ENCODE results near the gene EGLN2.
"Not testable (repeated sequence)": the region's sequence is repeated elsewhere in the genome, so short reads cannot be mapped to it uniquely, and the experiment has no call there.

EGLN2 gene

DNA sequence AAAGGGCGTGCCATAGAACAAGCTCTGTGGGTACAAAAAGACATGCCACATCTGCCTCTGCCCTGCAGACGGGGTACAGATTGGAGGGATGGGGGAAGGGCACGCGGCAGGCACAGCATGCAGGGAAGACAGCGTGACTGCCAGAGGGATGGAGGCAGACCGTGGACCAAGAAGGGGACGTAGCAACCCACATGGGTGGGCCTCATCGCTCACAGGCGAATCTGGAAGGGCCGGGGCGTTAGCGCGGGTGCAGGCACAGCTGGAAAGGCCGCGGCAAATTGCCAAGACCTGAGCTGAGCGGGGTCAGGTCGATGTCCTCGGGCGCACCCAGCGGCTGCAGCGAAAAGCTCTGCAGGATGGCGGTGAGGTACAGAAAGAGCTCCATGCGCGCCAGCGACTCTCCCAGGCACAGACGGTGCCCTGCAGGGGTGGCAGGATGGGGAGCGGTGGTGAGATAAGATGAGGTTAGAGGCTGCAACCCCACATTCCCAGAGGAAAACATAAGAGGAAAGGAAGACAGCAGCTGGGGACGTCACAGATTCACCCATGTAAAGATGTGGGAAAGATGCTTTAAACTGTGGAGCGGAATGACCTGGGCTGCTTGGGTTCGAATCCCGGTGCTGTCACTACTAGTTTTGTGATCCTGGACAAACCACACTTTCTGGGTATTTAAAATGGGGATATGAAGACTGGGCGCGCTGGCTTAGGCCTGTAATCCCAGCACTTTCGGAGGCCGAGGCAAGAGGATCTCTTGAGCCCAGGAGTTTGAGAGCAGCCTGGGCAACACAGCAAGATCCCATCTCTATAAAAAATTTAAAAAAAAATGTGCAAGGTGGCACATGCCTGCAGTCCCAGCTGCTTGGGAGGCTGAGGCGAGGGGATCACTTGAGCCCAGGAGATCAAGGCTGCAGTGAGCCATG, 19.7 kb downstream of the EGLN2 start:
- FAIRE-seq; DNase-seq (ENCODE audit: insufficient read length, low spot score): not testable (repeated sequence)

DNA sequence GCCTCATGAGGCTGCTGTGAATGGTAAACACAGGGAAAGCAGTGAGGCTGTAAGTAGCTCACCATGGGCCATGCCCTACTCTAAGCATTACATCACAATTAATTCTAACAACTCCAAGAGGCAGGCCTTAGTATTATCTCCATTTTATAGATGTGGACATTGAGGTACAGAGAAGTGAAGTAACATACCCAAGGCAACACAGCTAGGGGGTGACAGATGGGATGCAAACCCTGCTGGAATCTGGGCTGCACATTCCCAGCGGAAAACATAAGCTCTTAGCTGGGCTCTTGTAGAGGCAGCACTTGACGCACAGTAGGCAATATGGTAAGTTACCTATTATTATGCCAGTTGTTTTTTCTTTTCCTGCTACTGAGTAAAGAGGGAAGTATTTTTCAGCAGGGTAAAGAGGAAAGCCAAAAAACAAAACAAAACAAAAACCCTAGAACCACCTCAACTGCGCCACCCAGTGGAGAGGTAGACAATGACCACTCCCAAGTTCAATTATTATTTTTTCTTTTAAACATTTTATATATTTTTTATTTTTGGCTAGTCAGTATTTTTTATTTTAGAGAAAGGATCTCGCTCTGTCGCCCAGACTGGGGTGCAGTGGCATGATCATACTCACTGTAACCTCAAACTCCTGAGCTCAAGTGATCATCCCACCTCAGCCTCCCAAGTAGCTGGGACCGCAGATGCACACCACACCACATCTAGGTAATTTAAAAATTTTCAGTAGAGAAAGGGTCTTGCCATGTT, 20.7 kb downstream of the EGLN2 start:
- not testable (repeated sequence) for DNase-seq (ENCODE audit: insufficient read length, low spot score); FAIRE-seq
- TF ChIP-seq, protein P1, sequence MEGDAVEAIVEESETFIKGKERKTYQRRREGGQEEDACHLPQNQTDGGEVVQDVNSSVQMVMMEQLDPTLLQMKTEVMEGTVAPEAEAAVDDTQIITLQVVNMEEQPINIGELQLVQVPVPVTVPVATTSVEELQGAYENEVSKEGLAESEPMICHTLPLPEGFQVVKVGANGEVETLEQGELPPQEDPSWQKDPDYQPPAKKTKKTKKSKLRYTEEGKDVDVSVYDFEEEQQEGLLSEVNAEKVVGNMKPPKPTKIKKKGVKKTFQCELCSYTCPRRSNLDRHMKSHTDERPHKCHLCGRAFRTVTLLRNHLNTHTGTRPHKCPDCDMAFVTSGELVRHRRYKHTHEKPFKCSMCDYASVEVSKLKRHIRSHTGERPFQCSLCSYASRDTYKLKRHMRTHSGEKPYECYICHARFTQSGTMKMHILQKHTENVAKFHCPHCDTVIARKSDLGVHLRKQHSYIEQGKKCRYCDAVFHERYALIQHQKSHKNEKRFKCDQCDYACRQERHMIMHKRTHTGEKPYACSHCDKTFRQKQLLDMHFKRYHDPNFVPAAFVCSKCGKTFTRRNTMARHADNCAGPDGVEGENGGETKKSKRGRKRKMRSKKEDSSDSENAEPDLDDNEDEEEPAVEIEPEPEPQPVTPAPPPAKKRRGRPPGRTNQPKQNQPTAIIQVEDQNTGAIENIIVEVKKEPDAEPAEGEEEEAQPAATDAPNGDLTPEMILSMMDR (IDR thresholded peaks at IDR 0.05; ENCODE audit: insufficient read depth, missing control alignments) = peak; percentile 65

More for the DNA sequence above, 19.7 kb downstream of the EGLN2 start:
- TF ChIP-seq, protein P1 (IDR thresholded peaks at IDR 0.05; ENCODE audit: insufficient read depth, missing control alignments) = peak; percentile 18

DNA sequence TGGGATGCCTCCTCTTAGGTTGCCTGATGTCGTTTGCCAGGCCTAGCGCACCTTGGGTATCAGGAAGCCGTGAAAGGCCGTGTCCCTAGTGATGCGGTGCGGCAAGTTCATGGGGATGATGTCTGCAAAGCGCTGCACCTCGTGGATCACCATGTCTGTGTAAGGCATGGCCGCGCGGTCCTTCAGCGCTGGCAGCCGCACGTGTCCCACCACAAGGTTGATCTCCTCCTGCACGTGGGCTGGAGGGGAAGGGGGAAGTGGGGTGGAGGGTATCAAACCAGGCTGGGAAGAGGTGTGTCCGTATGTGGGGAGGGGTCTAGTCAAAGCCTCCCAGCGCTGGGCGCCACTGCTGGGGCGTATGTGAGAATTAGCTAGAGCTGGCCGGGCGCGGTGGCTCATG, 23.2 kb downstream of the EGLN2 start:
- no peak for DNase-seq (ENCODE audit: insufficient read length, low spot score)
- no peak for FAIRE-seq
- TF ChIP-seq, protein P1 (IDR thresholded peaks at IDR 0.05; ENCODE audit: insufficient read depth, missing control alignments) = no peak

DNA sequence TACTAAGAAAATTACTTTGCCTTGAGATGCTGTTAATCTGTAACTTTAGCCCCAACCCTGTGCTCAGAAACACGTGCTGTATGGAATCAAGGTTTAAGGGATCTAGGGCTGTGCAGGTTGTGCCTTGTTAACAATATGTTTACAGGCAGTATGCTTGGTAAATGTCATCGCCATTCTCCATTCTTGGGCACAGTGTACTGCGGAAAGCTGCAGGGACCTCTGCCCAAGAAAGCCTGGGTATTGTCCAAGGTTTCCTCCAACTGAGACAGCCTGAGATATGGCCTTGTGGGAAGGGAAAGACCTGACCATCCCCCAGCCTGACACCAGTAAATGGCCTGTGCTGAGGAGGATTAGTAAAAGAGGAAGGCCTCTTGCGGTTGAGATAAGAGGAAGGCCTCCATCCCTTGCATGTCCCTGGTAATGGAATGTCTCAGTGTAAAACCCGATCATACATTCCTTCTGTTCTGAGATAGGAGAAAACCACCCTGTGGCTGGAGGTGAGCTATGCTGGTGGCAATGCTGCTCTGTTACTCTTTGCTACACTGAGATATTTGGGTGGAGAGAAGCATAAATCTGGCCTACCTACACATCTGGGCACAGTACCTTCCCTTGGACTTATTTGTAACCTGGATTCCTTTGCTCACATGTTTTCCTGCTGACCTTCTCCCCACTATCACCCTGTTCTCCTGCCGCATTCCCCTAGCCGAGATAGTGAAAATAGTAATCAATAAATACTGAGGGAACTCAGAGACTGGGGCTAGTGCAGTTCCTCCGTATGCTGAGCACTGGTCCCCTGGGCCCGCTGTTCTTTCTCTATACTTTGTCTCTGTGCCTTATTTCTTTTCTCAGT, 23.9 kb downstream of the EGLN2 start:
- not testable (repeated sequence) for DNase-seq (ENCODE audit: insufficient read length, low spot score); FAIRE-seq

DNA sequence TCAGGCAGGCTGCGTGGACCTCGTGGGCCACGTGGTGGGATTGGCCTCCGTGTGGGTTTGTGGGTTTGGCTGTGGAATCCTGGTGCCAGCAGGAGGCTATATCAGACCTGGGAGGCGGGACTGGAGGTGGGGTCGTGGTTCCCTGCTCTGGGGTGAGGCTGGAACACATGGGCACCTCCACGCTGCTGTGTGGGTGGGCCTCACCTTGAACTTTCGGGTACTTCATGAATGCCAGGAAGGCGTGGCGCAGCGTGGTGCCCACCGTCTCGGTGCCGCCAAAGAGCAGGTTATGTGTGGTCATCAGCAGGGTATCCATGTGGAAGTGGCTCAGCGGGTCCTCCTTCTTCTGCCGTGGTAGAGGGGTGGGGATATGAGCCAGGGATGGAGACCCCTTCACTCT, 25.9 kb downstream of the EGLN2 start:
- FAIRE-seq; DNase-seq (ENCODE audit: insufficient read length, low spot score): not testable (repeated sequence)

DNA sequence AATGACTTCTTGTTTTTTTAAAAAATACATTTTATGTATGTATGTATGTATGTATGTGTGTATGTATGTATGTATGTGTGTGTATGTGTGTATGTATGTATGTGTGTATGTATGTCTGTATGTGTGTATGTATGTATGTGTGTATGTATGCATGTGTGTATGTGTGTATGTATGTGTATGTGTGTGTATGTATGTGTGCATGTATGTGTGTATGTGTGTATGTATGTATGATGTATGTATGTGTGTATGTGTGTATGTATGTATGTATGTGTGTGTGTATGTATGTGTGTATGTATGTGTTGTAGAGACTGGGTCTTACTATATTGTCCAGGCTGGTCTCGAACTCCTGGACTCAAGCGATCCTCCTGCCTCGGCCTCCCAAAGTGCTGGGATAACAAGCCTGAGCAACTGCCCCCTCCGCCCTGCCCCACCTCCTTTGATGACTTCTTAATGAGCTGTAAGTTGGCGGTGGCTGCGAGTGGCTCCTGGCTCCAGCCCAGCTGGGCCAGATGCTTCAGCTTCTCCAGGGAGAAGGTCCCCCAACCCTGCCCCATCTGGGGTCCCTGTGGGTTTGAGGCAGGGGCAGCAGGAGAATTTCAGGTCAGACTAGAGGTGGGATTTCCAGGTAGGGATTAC, 26.6 kb downstream of the EGLN2 start:
- FAIRE-seq; DNase-seq (ENCODE audit: insufficient read length, low spot score): not testable (repeated sequence)

DNA sequence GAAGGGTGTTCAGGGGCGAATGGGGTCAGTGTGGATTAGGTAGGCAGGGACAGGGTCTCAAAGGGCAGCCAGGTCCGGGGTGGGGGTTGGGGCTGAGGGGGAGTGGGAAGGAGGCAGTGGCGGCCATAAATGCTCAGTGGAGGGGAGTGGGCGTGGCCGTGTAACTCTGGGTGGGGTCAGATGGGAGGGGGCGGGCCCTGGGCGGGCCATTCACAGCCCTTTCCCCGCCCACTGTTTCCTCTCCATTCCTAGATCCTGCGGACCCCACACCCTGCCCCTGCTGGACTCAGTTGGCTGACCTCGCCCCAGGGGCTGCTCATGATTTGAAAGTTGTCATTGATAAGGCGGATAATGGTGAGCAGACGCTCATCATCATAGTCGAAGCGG, 27.3 kb downstream of the EGLN2 start:
- not testable (repeated sequence) for FAIRE-seq; DNase-seq (ENCODE audit: insufficient read length, low spot score)

DNA sequence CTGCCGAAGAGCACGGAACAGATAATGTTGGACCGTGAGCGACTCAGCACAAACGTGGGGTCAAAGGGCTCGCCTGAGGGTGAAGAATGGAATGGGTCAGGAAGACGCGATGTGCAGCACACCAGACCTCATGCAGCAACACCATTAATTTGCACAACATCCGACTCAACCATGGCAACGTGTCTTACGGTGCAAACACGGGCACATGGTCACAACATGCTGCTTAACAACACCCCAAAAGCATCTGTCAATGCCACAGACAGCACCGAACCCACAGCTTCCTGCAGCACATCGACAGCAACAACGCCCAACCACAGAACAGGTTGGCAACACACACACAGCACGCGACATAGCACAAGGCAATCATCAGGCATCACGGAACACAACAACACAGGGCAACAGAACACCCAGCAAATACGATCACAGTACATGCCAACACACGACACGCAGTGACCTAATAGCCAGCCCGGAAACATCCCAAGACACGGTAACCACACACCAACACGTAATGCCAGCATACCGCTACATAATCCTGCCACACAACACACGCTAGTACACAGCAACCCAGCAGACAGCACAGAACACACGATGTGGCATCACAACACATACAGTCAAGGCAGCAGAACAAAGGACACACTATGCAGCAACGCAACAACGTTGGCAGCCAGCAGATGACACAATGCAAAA, 27.9 kb downstream of the EGLN2 start:
- not testable (repeated sequence) for FAIRE-seq; DNase-seq (ENCODE audit: insufficient read length, low spot score)
